ENCODE measurements around the gene LACRT.

The LACRT gene

DNA sequence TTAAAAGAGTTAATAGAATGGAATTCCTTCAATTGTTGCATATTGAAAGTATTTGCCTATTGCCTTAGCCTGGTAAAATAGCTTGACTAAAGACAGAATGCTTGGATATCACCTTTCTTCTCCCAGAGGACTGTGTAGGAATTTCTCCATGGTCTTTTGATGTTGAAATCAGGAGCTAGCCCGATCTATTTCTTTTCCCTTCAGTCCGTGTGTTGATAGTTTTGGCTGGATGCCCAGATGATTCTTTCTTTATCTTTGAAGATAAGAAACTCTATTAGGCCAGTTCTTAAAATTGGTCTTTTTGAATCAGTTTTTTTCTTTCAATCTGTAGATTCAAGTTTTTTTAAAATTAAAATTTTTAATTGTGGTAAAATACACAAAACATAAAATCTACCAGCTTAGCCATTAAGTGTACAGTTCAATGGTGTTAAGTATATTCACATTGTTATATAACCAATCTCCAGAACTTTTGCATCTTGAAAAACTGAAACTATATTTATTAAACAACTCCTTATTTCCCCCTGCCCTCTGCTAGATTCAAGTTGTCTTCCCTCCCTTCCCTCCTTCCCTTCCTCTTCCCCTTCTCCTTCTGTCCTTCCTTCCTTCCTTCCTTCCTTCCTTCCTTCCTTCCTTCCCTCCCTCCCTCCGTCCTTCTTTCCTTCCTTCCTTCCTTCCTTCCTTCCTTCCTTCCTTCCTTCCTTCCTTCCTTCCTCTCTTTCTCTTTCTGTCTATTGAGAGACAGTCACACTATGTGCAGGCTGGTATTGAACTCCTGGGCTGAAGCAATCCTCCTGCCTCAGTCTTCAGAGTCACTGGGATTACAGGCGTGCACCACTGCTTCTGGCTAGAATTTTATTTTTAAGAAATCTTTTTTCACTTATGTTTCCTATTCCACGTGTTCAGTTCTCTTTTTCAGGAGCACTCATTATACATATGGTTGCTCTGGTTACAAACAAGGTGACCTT, 10.1 kb downstream of the LACRT start:
- DNase-seq (ENCODE audit: extremely low read depth, low read depth), result no peak
- TF ChIP-seq, protein P1, sequence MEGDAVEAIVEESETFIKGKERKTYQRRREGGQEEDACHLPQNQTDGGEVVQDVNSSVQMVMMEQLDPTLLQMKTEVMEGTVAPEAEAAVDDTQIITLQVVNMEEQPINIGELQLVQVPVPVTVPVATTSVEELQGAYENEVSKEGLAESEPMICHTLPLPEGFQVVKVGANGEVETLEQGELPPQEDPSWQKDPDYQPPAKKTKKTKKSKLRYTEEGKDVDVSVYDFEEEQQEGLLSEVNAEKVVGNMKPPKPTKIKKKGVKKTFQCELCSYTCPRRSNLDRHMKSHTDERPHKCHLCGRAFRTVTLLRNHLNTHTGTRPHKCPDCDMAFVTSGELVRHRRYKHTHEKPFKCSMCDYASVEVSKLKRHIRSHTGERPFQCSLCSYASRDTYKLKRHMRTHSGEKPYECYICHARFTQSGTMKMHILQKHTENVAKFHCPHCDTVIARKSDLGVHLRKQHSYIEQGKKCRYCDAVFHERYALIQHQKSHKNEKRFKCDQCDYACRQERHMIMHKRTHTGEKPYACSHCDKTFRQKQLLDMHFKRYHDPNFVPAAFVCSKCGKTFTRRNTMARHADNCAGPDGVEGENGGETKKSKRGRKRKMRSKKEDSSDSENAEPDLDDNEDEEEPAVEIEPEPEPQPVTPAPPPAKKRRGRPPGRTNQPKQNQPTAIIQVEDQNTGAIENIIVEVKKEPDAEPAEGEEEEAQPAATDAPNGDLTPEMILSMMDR (IDR thresholded peaks at IDR 0.05; ENCODE audit: low read depth, low read length), result no peak

DNA sequence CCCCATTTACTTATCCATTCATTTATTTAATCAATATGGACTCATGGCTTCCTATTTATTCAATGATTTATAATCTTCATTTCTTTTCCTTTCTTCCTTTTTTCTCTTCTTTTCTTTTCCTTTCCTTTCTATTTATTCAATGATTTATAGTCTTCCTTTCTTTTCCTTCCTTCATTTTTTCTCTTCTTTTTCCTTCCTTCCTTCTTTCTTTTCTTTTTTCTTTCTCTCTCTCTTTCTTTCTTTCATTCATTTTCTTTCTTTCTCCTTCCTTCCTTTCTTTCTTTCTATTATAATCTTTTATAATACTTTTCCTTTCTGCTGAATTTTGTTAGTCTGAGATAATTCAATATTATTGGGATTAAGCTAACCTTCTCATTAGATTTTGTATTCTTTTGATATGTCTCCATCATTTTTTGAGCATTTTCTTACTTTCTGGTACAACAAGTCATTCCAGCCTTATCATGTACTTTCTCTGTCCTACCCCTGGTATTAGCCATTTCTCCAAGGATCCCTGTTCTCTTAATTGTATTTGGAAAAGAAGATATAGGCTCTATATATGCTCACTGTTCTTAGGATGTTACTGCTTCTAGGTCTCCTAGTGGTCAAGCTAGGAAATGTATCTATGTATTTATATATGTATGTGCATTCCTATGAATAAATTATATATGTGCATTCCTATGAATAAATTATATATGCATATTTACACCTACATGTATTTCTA, 12.1 kb downstream of the LACRT start:
- DNase-seq (ENCODE audit: extremely low read depth, low read depth), result no peak

GRCh38 chr12:54616933-54617680, 17.6 kb downstream of the LACRT start:
- TF ChIP-seq, protein P1 (IDR thresholded peaks at IDR 0.05; ENCODE audit: low read depth, low read length), result no peak
- DNase-seq (ENCODE audit: extremely low read depth, low read depth), result no peak

More for the DNA sequence above, 12.1 kb downstream of the LACRT start:
- TF ChIP-seq, protein P1 (IDR thresholded peaks at IDR 0.05; ENCODE audit: low read depth, low read length), result no peak; the same call in 1 of the 2 replicates

DNA sequence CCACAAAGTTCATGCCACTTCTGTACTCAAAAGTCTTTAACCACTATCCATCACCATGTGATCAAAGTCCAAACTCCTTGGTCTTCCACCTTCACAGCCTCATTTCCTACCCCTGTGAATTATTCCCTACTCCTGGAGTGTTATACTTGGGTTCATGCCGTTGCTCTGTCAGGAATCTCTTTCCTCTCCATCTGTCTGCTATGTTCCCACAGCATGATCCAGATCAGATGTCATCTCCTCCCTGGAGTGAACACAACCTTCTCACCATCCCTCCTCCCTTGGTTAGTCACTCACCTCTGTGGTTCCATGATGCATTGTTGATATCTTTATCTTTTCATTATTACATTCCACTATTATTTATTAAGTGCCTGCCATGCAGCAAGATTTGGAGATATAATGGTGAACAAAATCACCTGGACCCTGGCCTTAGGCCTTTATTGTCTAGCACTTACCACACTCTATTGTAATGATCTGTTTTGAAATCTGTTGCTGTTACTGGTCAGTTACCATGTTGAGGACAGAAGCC, 22.4 kb downstream of the LACRT start:
- TF ChIP-seq, protein P1 (IDR thresholded peaks at IDR 0.05; ENCODE audit: low read depth, low read length), result no peak
- DNase-seq (ENCODE audit: extremely low read depth, low read depth), result no peak

GRCh38 chr12:54611715-54612149, 23.0 kb downstream of the LACRT start:
- TF ChIP-seq, protein P1 (IDR thresholded peaks at IDR 0.05; ENCODE audit: low read depth, low read length), result no peak
- no peak for DNase-seq (ENCODE audit: extremely low read depth, low read depth)

DNA sequence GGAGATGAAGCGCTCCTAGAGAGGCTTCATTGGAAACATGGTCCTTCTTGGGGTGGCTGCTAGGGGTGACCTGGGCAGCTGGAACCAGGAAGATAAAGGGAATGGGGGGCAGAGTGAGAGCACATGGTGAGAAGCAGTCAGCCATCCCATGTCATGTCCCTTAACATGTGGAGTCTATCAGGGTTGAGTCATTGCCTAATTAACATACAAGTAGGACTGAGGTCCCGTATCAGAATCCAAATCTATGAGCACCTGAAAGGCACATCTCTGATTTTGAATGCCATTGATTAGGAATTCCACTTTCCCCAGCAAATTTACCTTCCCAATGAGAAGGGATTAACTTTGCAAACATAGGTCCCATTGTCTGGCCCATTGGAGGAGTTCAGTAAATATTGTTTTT, 25.9 kb downstream of the LACRT start:
- no peak for DNase-seq (ENCODE audit: extremely low read depth, low read depth)
- TF ChIP-seq, protein P1 (IDR thresholded peaks at IDR 0.05; ENCODE audit: low read depth, low read length), result no peak

Data from AG09319 (cell line).